WERI-Rb-1 (cell line): ENCODE results near the gene MBNL3.

Source experiments
- DNase-seq: peaks from one replicate; pipeline ENCODE4 v3.0.0-alpha.2; 2020
- H3K27ac ChIP-seq: fragments of 250-450 bp; sonication (Bioruptor Pico); 2 replicates; pipeline ENCODE4 v1.5.1; 2020; ENCODE audit warnings: mild to moderate bottlenecking, moderate library complexity
- H3K27me3 ChIP-seq: fragments of 250-450 bp; sonication (Bioruptor Pico); 2 replicates; pipeline ENCODE4 v1.5.1; 2021; ENCODE audit warnings: mild to moderate bottlenecking, low read depth, moderate library complexity; ENCODE audit not compliant: insufficient read depth, severe bottlenecking
- H3K36me3 ChIP-seq: fragments of 250-450 bp; sonication (Bioruptor Pico); 2 replicates; pipeline ENCODE4 v1.5.1; 2020; ENCODE audit warnings: mild to moderate bottlenecking, moderate library complexity
- H3K4me3 ChIP-seq: 2 replicates; pipeline ENCODE4 v1.5.1; 2011; ENCODE audit warnings: low read depth, mild to moderate bottlenecking, control low read depth, low read length
- H3K9me3 ChIP-seq: fragments of 250-450 bp; sonication (Bioruptor Pico); 2 replicates; pipeline ENCODE4 v1.5.1; 2021; ENCODE audit warnings: mild to moderate bottlenecking, moderate library complexity; ENCODE audit not compliant: severe bottlenecking
- CTCF ChIP-seq: IDR thresholded peaks from 2 replicates; pipeline ENCODE4 v1.5.1; 2011; ENCODE audit warnings: low read depth, mild to moderate bottlenecking, control low read depth, inconsistent platforms, low read length

MBNL3 gene

GRCh38 chrX:132520213-132520612, 31.4 kb upstream of the MBNL3 start:
- DNase-seq: no peak
- TF ChIP-seq CTCF: no peak

GRCh38 chrX:132518401-132518800, 29.6 kb upstream of the MBNL3 start:
- TF ChIP-seq CTCF: no peak
- Histone ChIP-seq H3K27ac (no peak overlapping the region), H3K4me3 (no peak overlapping the region), H3K27me3 (no peaks in the 10 kb centered on the region), H3K9me3 (no peaks in the 10 kb centered on the region), H3K36me3 (no peaks in the 10 kb centered on the region)
- DNase-seq: no peak

More at GRCh38 chrX:132520213-132520612, 31.4 kb upstream of the MBNL3 start:
- Histone ChIP-seq H3K27ac (no peak overlapping the region), H3K4me3 (no peak overlapping the region), H3K27me3 (no peaks in the 10 kb centered on the region), H3K36me3 (no peaks in the 10 kb centered on the region), H3K9me3 (no peaks in the 10 kb centered on the region)

DNA sequence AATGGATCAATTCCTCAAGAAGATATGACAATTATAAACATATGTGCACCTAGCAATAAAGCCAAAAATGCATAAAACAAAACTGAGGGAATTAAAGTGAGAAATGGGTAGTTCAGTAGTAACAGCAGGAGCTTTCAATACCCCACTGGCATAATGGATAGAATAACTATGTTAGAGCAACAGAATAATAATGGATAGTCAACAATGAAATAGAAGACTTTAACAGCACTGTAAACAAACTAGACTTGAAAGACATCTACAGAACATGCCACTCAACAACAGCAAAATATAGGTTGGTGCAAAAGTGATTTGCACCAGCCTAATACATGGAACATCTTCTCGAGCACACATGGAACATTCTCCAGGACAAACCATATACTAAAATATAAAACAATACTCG, 20.0 kb upstream of the MBNL3 start:
- no peak for DNase-seq
- TF ChIP-seq CTCF: no peak

DNA sequence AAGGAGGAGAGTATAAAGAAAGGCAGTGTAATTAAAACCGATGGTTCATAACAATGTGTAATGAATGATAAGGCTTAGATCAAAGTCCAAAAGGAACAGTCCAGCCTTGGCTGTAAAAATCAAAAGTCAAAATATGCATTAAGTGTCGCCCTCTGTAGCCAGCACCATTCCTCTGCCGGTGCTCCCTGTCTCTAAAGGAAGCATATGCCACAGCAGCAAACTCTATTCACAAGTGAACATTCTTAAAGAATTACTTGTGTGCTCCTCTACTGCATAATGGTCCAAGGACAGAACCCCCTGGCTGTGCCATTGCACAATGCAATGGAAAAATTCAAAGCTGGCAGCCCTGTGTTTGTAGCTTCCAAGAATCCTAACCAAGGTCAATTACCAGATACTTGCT, 16.3 kb upstream of the MBNL3 start:
- no peak for TF ChIP-seq CTCF
- H3K4me3 ChIP-seq: no peak overlapping the region
- no peak for DNase-seq
- peaks cover 2% of the 10 kb centered on the region for H3K27me3 ChIP-seq
- H3K9me3 ChIP-seq: no peaks in the 10 kb centered on the region
- no peak overlapping the region for H3K27ac ChIP-seq
- no peaks in the 10 kb centered on the region for H3K36me3 ChIP-seq

More for the DNA sequence above, 20.0 kb upstream of the MBNL3 start:
- H3K9me3 ChIP-seq: no peaks in the 10 kb centered on the region
- H3K27me3 ChIP-seq: peaks cover 2% of the 10 kb centered on the region
- H3K27ac ChIP-seq: no peak overlapping the region
- no peak overlapping the region for H3K4me3 ChIP-seq
- no peaks in the 10 kb centered on the region for H3K36me3 ChIP-seq

- Histone ChIP-seq H3K27me3 (peaks cover 2% of the 10 kb centered on the region), H3K36me3 (no peaks in the 10 kb centered on the region), H3K9me3 (no peaks in the 10 kb centered on the region), H3K27ac (no peak overlapping the region), H3K4me3 (no peak overlapping the region)
- TF ChIP-seq CTCF: no peak
- no peak for DNase-seq
Observed at GRCh38 chrX:132504417-132504816, 15.6 kb upstream of the MBNL3 start.

DNA sequence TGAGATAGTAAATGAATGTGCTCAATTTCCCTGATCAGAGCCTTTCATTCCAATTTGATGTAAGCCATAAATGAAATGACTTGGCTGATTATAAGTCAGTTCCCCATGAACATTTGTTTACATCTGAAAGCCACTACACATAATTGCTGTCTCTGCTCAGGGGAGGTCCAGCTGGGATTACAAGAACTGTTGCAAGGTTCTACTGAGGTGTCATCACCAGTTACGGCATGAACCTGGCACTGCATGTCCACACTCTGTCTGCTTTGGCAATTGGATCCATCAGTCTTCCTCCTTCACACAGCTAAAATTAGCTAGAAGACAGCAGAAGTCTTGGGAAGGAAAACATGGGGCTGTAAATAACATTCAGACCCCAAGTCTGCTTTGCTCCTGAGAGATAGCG, 12.8 kb upstream of the MBNL3 start:
- no peak for TF ChIP-seq CTCF
- Histone ChIP-seq H3K27me3 (no peaks in the 10 kb centered on the region), H3K36me3 (no peaks in the 10 kb centered on the region), H3K9me3 (no peaks in the 10 kb centered on the region), H3K4me3 (no peak overlapping the region), H3K27ac (no peak overlapping the region)
- DNase-seq: no peak
